ENCODE results near the gene STK11. TPM values are rescaled to one million over a fixed set of nuclear protein-coding genes. Genes with fewer than 3 reads are reported as not detected.

The STK11 gene
- total RNA-seq, 3 donors from 2014 or later, result 32.8 to 55.0 (median 52.1) TPM

GRCh38 chr19:1218751-1219567 is 13.4 kb downstream of the STK11 start:
- Histone ChIP-seq H3K4me1 (peaks cover 7 to 20% of the 10 kb centered on the region in 2 donors), H3K9me3 (no peaks in the 10 kb centered on the region), H3K27me3 (no peaks in the 10 kb centered on the region), H3K27ac (peak overlapping the region; percentile 50 to 72), H3K4me3 (no peak overlapping the region), H3K36me3 (no peaks in the 10 kb centered on the region)
- intact Hi-C loops (cut with DNase I; ENCODE audit: low total_unique reads), result loop anchor here (10.0 kb wide), 1 partner anchor 324 kb away; the partner anchor contains the start of genes MED16 and RNU6-9
- TF ChIP-seq CTCF (IDR thresholded peaks at IDR 0.05), result no peak
- TF ChIP-seq POLR2A (IDR thresholded peaks at IDR 0.05), result no peak
- no peak for TF ChIP-seq POLR2AphosphoS5 (IDR thresholded peaks at IDR 0.05)
- DNase-seq (ENCODE audit: low spot score in 2 of 2), result no peak

GRCh38 chr19:1219786-1220476 is 14.4 kb downstream of the STK11 start:
- no peaks in the 10 kb centered on the region for H3K27me3 ChIP-seq
- TF ChIP-seq POLR2AphosphoS5 (IDR thresholded peaks at IDR 0.05) (no peak), POLR2A (IDR thresholded peaks at IDR 0.05) (no peak), CTCF (IDR thresholded peaks at IDR 0.05) (no peak)
- no peak for DNase-seq (ENCODE audit: low spot score in 2 of 2)
- intact Hi-C loops (cut with DNase I; ENCODE audit: low total_unique reads), result loop anchor here (10.0 kb wide), 2 partner anchors 205 to 325 kb away; partner anchors contain the start of genes MED16 and RNU6-9
- no peak overlapping the region for H3K27ac ChIP-seq
- no peak overlapping the region for H3K4me3 ChIP-seq
- peaks cover under 1 to 10% of the 10 kb centered on the region in 2 donors for H3K4me1 ChIP-seq
- H3K36me3 ChIP-seq, result no peaks in the 10 kb centered on the region
- no peaks in the 10 kb centered on the region for H3K9me3 ChIP-seq

GRCh38 chr19:1220477-1220930 is 14.9 kb downstream of the STK11 start:
- DNase-seq (ENCODE audit: low spot score in 2 of 2), result no peak
- TF ChIP-seq POLR2A (IDR thresholded peaks at IDR 0.05) (no peak), POLR2AphosphoS5 (IDR thresholded peaks at IDR 0.05) (no peak), CTCF (IDR thresholded peaks at IDR 0.05) (no peak)
- H3K4me3 ChIP-seq, result no peak overlapping the region
- H3K4me1 ChIP-seq, result peaks cover 0 to 5% of the 10 kb centered on the region in 2 donors
- H3K27me3 ChIP-seq, result no peaks in the 10 kb centered on the region
- H3K9me3 ChIP-seq, result no peaks in the 10 kb centered on the region
- no peaks in the 10 kb centered on the region for H3K36me3 ChIP-seq
- H3K27ac ChIP-seq, result no peak overlapping the region
- intact Hi-C loops (cut with DNase I; ENCODE audit: low total_unique reads), result loop anchor here (10.0 kb wide), 1 partner anchor 206 kb away; no protein-coding TSS in a partner anchor

GRCh38 chr19:1220976-1221903 is 15.7 kb downstream of the STK11 start:
- no peaks in the 10 kb centered on the region for H3K36me3 ChIP-seq
- H3K9me3 ChIP-seq, result no peaks in the 10 kb centered on the region
- H3K4me3 ChIP-seq, result no peak overlapping the region
- no peaks in the 10 kb centered on the region for H3K27me3 ChIP-seq
- H3K27ac ChIP-seq, result peak overlapping the region in 1 of 2 donors; percentile 21
- no peak for DNase-seq (ENCODE audit: low spot score in 2 of 2)
- TF ChIP-seq POLR2A (IDR thresholded peaks at IDR 0.05), result no peak
- no peak for TF ChIP-seq POLR2AphosphoS5 (IDR thresholded peaks at IDR 0.05)
- TF ChIP-seq CTCF (IDR thresholded peaks at IDR 0.05), result peak in 2 of 3 donors; percentile 25 to 28
- intact Hi-C loops (cut with DNase I; ENCODE audit: low total_unique reads), result loop anchor here (10.0 kb wide), 1 partner anchor 206 kb away; no protein-coding TSS in a partner anchor
- no peaks in the 10 kb centered on the region for H3K4me1 ChIP-seq

Measured in breast epithelium (tissue), 4 donors.